H9 (cell line): ENCODE measurements around the gene MYO18B. TPM values are rescaled to one million over a fixed set of nuclear protein-coding genes. Genes with fewer than 3 reads are reported as not detected.

Experiments
- DNase-seq: peaks from one replicate; pipeline ENCODE4 v3.0.0-alpha.2; 2017
- H2AFZ ChIP-seq: one replicate; pipeline ENCODE4 v1.6.1; 2013; ENCODE audit warnings: mild to moderate bottlenecking, low read length, control low read depth, moderate library complexity
- H2AK5ac ChIP-seq: 2 replicates; pipeline ENCODE4 v1.6.1; 2013; ENCODE audit warnings: low read length, control low read depth, mixed read lengths; ENCODE audit not compliant: insufficient read length
- H2BK120ac ChIP-seq: one replicate; pipeline ENCODE4 v1.6.1; 2013; ENCODE audit warnings: low read depth, mild to moderate bottlenecking, low read length, control low read depth, inconsistent platforms; ENCODE audit not compliant: poor library complexity, severe bottlenecking
- H2BK12ac ChIP-seq: 2 replicates; pipeline ENCODE4 v1.6.1; 2013; ENCODE audit warnings: low read length, control low read depth, mixed read lengths, low read depth; ENCODE audit not compliant: insufficient read length
- H2BK15ac ChIP-seq: 2 replicates; pipeline ENCODE4 v1.6.1; 2013; ENCODE audit warnings: low read depth, low read length, control low read depth
- H2BK20ac ChIP-seq: one replicate; pipeline ENCODE4 v1.6.1; 2013; ENCODE audit warnings: low read depth, mild to moderate bottlenecking, low read length, control low read depth, inconsistent platforms; ENCODE audit not compliant: poor library complexity, severe bottlenecking
- H2BK5ac ChIP-seq: 2 replicates; pipeline ENCODE4 v1.6.1; 2013; ENCODE audit warnings: low read length, control low read depth, mixed read lengths; ENCODE audit not compliant: insufficient read length
- H3K14ac ChIP-seq: 2 replicates; pipeline ENCODE4 v1.6.1; 2013; ENCODE audit warnings: low read length, control low read depth; ENCODE audit not compliant: insufficient read depth
- H3K18ac ChIP-seq: 2 replicates; pipeline ENCODE4 v1.6.1; 2013; ENCODE audit warnings: low read depth, mild to moderate bottlenecking, mixed read lengths, low read length, control low read depth; ENCODE audit not compliant: insufficient read length
- H3K23ac ChIP-seq: 2 replicates; pipeline ENCODE4 v1.6.1; 2013; ENCODE audit warnings: low read length, control low read depth, mixed read lengths, low read depth; ENCODE audit not compliant: insufficient read length
- H3K23me2 ChIP-seq: 2 replicates; pipeline ENCODE4 v1.6.1; 2013; ENCODE audit warnings: low read depth, mild to moderate bottlenecking, mixed read lengths, low read length, control low read depth; ENCODE audit not compliant: insufficient read length, poor library complexity, severe bottlenecking
- H3K27ac ChIP-seq: 2 replicates; pipeline ENCODE4 v1.5.1; 2013; ENCODE audit warnings: low read length, control low read depth, mixed read lengths, low read depth; ENCODE audit not compliant: insufficient read length
- H3K27me3 ChIP-seq: 2 replicates; pipeline ENCODE4 v1.6.1; 2013; ENCODE audit warnings: low read length, control low read depth, inconsistent platforms; ENCODE audit not compliant: insufficient read depth
- H3K4ac ChIP-seq: 2 replicates; pipeline ENCODE4 v1.6.1; 2013; ENCODE audit warnings: low read depth, mild to moderate bottlenecking, control low read depth, inconsistent platforms, low read length, moderate library complexity
- H3K4me1 ChIP-seq: 2 replicates; pipeline ENCODE4 v1.6.1; 2013; ENCODE audit warnings: low read length, control low read depth, inconsistent platforms; ENCODE audit not compliant: insufficient read depth
- H3K4me2 ChIP-seq: 2 replicates; pipeline ENCODE4 v1.6.1; 2013; ENCODE audit warnings: low read length, control low read depth, mixed read lengths; ENCODE audit not compliant: insufficient read length, insufficient read depth
- H3K56ac ChIP-seq: 2 replicates; pipeline ENCODE4 v1.6.1; 2013; ENCODE audit warnings: low read depth, mild to moderate bottlenecking, mixed read lengths, low read length, control low read depth; ENCODE audit not compliant: insufficient read length
- H3K79me1 ChIP-seq: 2 replicates; pipeline ENCODE4 v1.6.1; 2013; ENCODE audit warnings: low read depth, mild to moderate bottlenecking, moderate library complexity, low read length, control low read depth, inconsistent platforms; ENCODE audit not compliant: insufficient read depth, poor library complexity, severe bottlenecking
- H3K79me2 ChIP-seq: 2 replicates; pipeline ENCODE4 v1.6.1; 2013; ENCODE audit warnings: low read length, control low read depth, inconsistent platforms; ENCODE audit not compliant: insufficient read depth
- H3K9ac ChIP-seq: 2 replicates; pipeline ENCODE4 v1.6.1; 2013; ENCODE audit warnings: low read length, control low read depth, mixed read lengths; ENCODE audit not compliant: insufficient read length; ENCODE audit errors: extremely low read depth
- H3K9me3 ChIP-seq: one replicate; pipeline ENCODE4 v1.6.1; 2013; ENCODE audit warnings: low read depth, low read length, inconsistent platforms; ENCODE audit not compliant: control insufficient read depth
- H3T11ph ChIP-seq: one replicate; pipeline ENCODE4 v1.6.1; 2013; ENCODE audit warnings: mild to moderate bottlenecking, low read length, control low read depth, inconsistent platforms
- H4K20me1 ChIP-seq: one replicate; pipeline ENCODE4 v1.6.1; 2013; ENCODE audit not compliant: control insufficient read depth, insufficient read length, insufficient read depth
- H4K5ac ChIP-seq: 2 replicates; pipeline ENCODE4 v1.6.1; 2013; ENCODE audit warnings: low read depth, mild to moderate bottlenecking, mixed read lengths, low read length, control low read depth; ENCODE audit not compliant: insufficient read length
- H4K8ac ChIP-seq: replicated peaks from 2 replicates; pipeline ENCODE4 v1.6.1; 2013; ENCODE audit warnings: low read length, control low read depth, mixed read lengths, low read depth; ENCODE audit not compliant: insufficient read length
- H4K91ac ChIP-seq: 2 replicates; pipeline ENCODE4 v1.6.1; 2013; ENCODE audit warnings: low read depth, mild to moderate bottlenecking, moderate library complexity, mixed read lengths, low read length, control low read depth; ENCODE audit not compliant: insufficient read length
- H3K27ac Mint-ChIP-seq, 3 experiments: 2 replicates in 2 of 3; 3 replicates in 1 of 3; pipeline ENCODE4 v1.8.0; 2020 to 2021; ENCODE audit warnings: mixed read lengths in 3 of 3, mild to moderate bottlenecking in 1 of 3, moderate library complexity in 1 of 3
- H3K27me3 Mint-ChIP-seq: 2 replicates; pipeline ENCODE4 v1.8.0; 2021; ENCODE audit warnings: low read depth, mild to moderate bottlenecking, moderate library complexity, mixed read lengths
- H3K36me3 Mint-ChIP-seq, 3 experiments: 2 replicates in 2 of 3; 3 replicates in 1 of 3; pipeline ENCODE4 v1.8.0; 2020 to 2021; ENCODE audit warnings: low read depth in 3 of 3, mixed read lengths in 3 of 3; ENCODE audit not compliant: insufficient read depth in 1 of 3
- H3K4me1 Mint-ChIP-seq, 2 experiments: 2 replicates each; pipeline ENCODE4 v1.8.0; 2020; ENCODE audit warnings: mixed read lengths in 2 of 2
- H3K4me3 Mint-ChIP-seq, 2 experiments: 2 replicates in 1 of 2; 3 replicates in 1 of 2; pipeline ENCODE4 v1.8.0; 2020 to 2021; ENCODE audit warnings: mild to moderate bottlenecking in 2 of 2, mixed read lengths in 2 of 2, moderate library complexity in 1 of 2
- H3K9me3 Mint-ChIP-seq, 2 experiments: 2 replicates in 1 of 2; 3 replicates in 1 of 2; pipeline ENCODE4 v1.8.0; 2020; ENCODE audit warnings: mild to moderate bottlenecking in 2 of 2, mixed read lengths in 2 of 2, moderate library complexity in 1 of 2
- CTCF ChIP-seq: fragments of 200-600 bp; sonication (generic); conservative IDR thresholded peaks from 3 replicates; pipeline ENCODE4 v1.8.0; 2021; ENCODE audit warnings: antibody characterized with exemption, mild to moderate bottlenecking
- whole genome bisulfite sequencing: extraction: QIAGEN DNeasy Blood & Tissue Kit; methylation state at CpG from one replicate; pipeline ENCODE4 v1.1.7; 2013; ENCODE audit warnings: missing lambda C conversion rate, low lambda C conversion rate, mixed read lengths; ENCODE audit not compliant: insufficient read length; ENCODE audit errors: extremely low coverage; 5-methylcytosine and 5-hydroxymethylcytosine counted together
- total RNA-seq: library from RNA; stranded (reverse); gene quantifications from 2 replicates; pipeline ENCODE4 v1.2.1, GENCODE V29; 2021

Gene MYO18B
- total RNA-seq, 1 experiment from 2014 or later = 0.46 TPM

- H2BK120ac ChIP-seq = no peak overlapping the region
- H3K79me1 ChIP-seq = no peaks in the 10 kb centered on the region
- no peak overlapping the region for H4K8ac ChIP-seq
- no peak overlapping the region for H3K27ac Mint-ChIP-seq
- no peaks in the 10 kb centered on the region for H3K27me3 ChIP-seq
- H2BK12ac ChIP-seq = no peak overlapping the region
- WGBS = no CpG with 5 or more reads among the region's 4 CpGs
- no peak overlapping the region for H2AK5ac ChIP-seq
- no peak overlapping the region for H3T11ph ChIP-seq
- no peak overlapping the region for H4K5ac ChIP-seq
- no peak for DNase-seq
- no peak overlapping the region for H3K4me2 ChIP-seq
- H3K9ac ChIP-seq = no peak overlapping the region
- H3K4ac ChIP-seq = no peak overlapping the region
- H2BK5ac ChIP-seq = no peak overlapping the region
- peaks cover 3% of the 10 kb centered on the region for H3K27me3 Mint-ChIP-seq
- no peak overlapping the region for H2AFZ ChIP-seq
- H3K9me3 ChIP-seq = no peaks in the 10 kb centered on the region
- no peak overlapping the region for H3K23ac ChIP-seq
- H3K79me2 ChIP-seq = no peaks in the 10 kb centered on the region
- peaks cover 14 to 17% of the 10 kb centered on the region in 2 experiments for H3K4me1 Mint-ChIP-seq
- no peak overlapping the region for H4K91ac ChIP-seq
- H2BK20ac ChIP-seq = no peak overlapping the region
- no peak overlapping the region for H2BK15ac ChIP-seq
- peaks cover 0 to under 1% of the 10 kb centered on the region in 2 experiments; a peak in 1 of 5 replicates for H3K9me3 Mint-ChIP-seq
- no peak overlapping the region for H3K18ac ChIP-seq
- no peak overlapping the region for H3K56ac ChIP-seq
- H3K4me1 ChIP-seq = no peaks in the 10 kb centered on the region
- H3K36me3 Mint-ChIP-seq = no peaks in the 10 kb centered on the region
- TF ChIP-seq CTCF = no peak
- no peak overlapping the region for H3K4me3 Mint-ChIP-seq
- no peaks in the 10 kb centered on the region for H4K20me1 ChIP-seq
- no peaks in the 10 kb centered on the region for H3K23me2 ChIP-seq
- no peak overlapping the region for H3K27ac ChIP-seq
- no peak overlapping the region for H3K14ac ChIP-seq
Observed at GRCh38 chr22:26041931-26042330, 299.9 kb downstream of the MYO18B start.
